GM19239 (cell line): ENCODE data around the gene VSIG10L2.

Experiments
- DNase-seq: peaks from one replicate; pipeline ENCODE4 v3.0.0; 2011; ENCODE audit warnings: low spot score; ENCODE audit not compliant: insufficient read length
- FAIRE-seq: peaks from 2 replicates; lab custom pipeline; 2011; peaks lifted over from hg19 to GRCh38; lab: Jason Lieb, UNC

Gene VSIG10L2

GRCh38 chr11:125994509-125994908 lies 48.7 kb downstream of the VSIG10L2 start:
- FAIRE-seq: no peak
- no peak for DNase-seq

- no peak for DNase-seq
- no peak for FAIRE-seq
These were observed 49.5 kb downstream of the VSIG10L2 start for GRCh38 chr11:125995313-125995712.

GRCh38 chr11:125998267-125998666 lies 52.4 kb downstream of the VSIG10L2 start:
- DNase-seq: no peak
- no peak for FAIRE-seq

GRCh38 chr11:125999234-125999880 lies 53.5 kb downstream of the VSIG10L2 start:
- FAIRE-seq (no peak), DNase-seq (no peak)

- FAIRE-seq: no peak
These were observed 56.3 kb downstream of the VSIG10L2 start for GRCh38 chr11:126002181-126002580.

More at GRCh38 chr11:126002181-126002580, 56.3 kb downstream of the VSIG10L2 start:
- DNase-seq: no peak
